SU-DHL-6 (cell line): ENCODE measurements around the gene ATP2A2.
"Not testable (repeated sequence)": the region's sequence is repeated elsewhere in the genome, so short reads cannot be mapped to it uniquely, and the experiment has no call there.

Experiments
- H2AFZ ChIP-seq: fragments of 200-600 bp; sonication (generic); 2 replicates; pipeline ENCODE4 v1.6.1; 2014; ENCODE audit warnings: low read depth, mild to moderate bottlenecking, moderate library complexity, mixed read lengths, antibody characterized with exemption, low read length; ENCODE audit not compliant: severe bottlenecking
- H3F3A ChIP-seq: fragments of 200-600 bp; shearing (Covaris generic); 2 replicates; pipeline ENCODE4 v1.6.0; 2016; ENCODE audit warnings: antibody characterized with exemption, mild to moderate bottlenecking; ENCODE audit not compliant: insufficient read depth
- H3K27ac ChIP-seq: fragments of 200-600 bp; sonication (generic); 2 replicates; pipeline ENCODE4 v1.5.1; 2016; ENCODE audit warnings: low read depth, mild to moderate bottlenecking, low read length, moderate library complexity, mixed read lengths
- H3K27me3 ChIP-seq: fragments of 200-600 bp; sonication (generic), shearing (Covaris generic); 2 replicates; pipeline ENCODE4 v1.6.0; 2014; ENCODE audit warnings: mild to moderate bottlenecking, low read length
- H3K36me3 ChIP-seq: fragments of 200-600 bp; sonication (generic); 2 replicates; pipeline ENCODE4 v1.6.1; 2014; ENCODE audit warnings: mild to moderate bottlenecking, low read length, mixed read lengths
- H3K4me2 ChIP-seq: fragments of 300-600, 200-600 bp; shearing (Covaris generic), sonication (generic); 2 replicates; pipeline ENCODE4 v1.6.0; 2014; ENCODE audit warnings: low read length, low read depth, mild to moderate bottlenecking; ENCODE audit not compliant: poor library complexity, severe bottlenecking
- H3K4me3 ChIP-seq: fragments of 200-600 bp; sonication (generic); 2 replicates; pipeline ENCODE4 v1.5.1; 2014; ENCODE audit warnings: antibody characterized with exemption, low read length, mild to moderate bottlenecking, mixed read lengths; ENCODE audit not compliant: insufficient read depth, poor library complexity, severe bottlenecking
- H3K79me2 ChIP-seq: fragments of 200-600 bp; sonication (generic); 2 replicates; pipeline ENCODE4 v1.6.1; 2014; ENCODE audit warnings: mild to moderate bottlenecking, low read length, moderate library complexity; ENCODE audit not compliant: insufficient read depth
- H3K9ac ChIP-seq: fragments of 200-600 bp; sonication (generic); 2 replicates; pipeline ENCODE4 v1.7.0; 2014; ENCODE audit warnings: mild to moderate bottlenecking, low read length
- H3K9me2 ChIP-seq: fragments of 200-600 bp; sonication (generic); replicated peaks from 2 replicates; pipeline ENCODE4 v1.6.1; 2014; ENCODE audit warnings: low read length; ENCODE audit not compliant: insufficient read depth
- H3K9me3 ChIP-seq: fragments of 200-600 bp; sonication (generic); 2 replicates; pipeline ENCODE4 v1.6.1; 2014; ENCODE audit warnings: low read length, mixed read lengths; ENCODE audit not compliant: insufficient read depth
- H4K20me1 ChIP-seq: fragments of 200-600 bp; sonication (generic); 2 replicates; pipeline ENCODE4 v1.6.1; 2014; ENCODE audit warnings: low read depth, mild to moderate bottlenecking, antibody characterized with exemption, low read length, moderate library complexity, mixed read lengths
- EZH2phosphoT487 ChIP-seq: fragments of 200-600 bp; sonication (generic), shearing (Covaris generic); conservative IDR thresholded peaks from 2 replicates; pipeline ENCODE4 v1.6.1; 2018; ENCODE audit warnings: mild to moderate bottlenecking, antibody characterized with exemption, low read length, moderate library complexity, mixed read lengths
- TF ChIP-seq, protein P1 (sequence below): fragments of 200-600 bp; sonication (generic); IDR thresholded peaks from one replicate; pipeline ENCODE4 v1.5.1; 2017; ENCODE audit warnings: antibody characterized with exemption, mild to moderate bottlenecking, low read length, moderate library complexity; ENCODE audit not compliant: insufficient read depth, poor library complexity, severe bottlenecking

The ATP2A2 gene

DNA sequence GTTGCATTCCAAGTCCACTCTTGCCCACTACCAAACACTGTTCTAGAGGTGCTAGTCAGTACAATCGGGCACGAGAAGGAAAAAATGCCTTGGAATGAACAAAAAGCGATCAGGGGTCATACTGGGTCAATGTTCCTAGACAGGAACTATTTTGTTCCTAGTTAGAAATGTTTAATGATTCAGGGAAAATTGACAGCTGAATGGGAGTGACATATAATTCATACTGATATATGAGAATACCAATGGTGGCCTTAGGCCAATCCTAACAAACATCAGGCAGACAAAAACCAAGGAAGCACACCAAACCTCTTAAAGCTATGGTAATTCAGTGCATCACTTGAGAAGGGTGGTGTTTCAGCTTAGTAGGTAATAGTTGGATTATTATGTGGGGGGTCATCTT, 71.4 kb downstream of the ATP2A2 start:
- H3K4me2 ChIP-seq, result no peak overlapping the region
- no peak overlapping the region for H2AFZ ChIP-seq
- peaks cover 7% of the 10 kb centered on the region; the same call in 1 of the 2 replicates for H3K36me3 ChIP-seq
- no peaks in the 10 kb centered on the region for H3K9me3 ChIP-seq
- H3K4me3 ChIP-seq, result no peak overlapping the region
- no peak overlapping the region for H3K27ac ChIP-seq
- no peaks in the 10 kb centered on the region for H3K27me3 ChIP-seq
- TF ChIP-seq, protein P1, sequence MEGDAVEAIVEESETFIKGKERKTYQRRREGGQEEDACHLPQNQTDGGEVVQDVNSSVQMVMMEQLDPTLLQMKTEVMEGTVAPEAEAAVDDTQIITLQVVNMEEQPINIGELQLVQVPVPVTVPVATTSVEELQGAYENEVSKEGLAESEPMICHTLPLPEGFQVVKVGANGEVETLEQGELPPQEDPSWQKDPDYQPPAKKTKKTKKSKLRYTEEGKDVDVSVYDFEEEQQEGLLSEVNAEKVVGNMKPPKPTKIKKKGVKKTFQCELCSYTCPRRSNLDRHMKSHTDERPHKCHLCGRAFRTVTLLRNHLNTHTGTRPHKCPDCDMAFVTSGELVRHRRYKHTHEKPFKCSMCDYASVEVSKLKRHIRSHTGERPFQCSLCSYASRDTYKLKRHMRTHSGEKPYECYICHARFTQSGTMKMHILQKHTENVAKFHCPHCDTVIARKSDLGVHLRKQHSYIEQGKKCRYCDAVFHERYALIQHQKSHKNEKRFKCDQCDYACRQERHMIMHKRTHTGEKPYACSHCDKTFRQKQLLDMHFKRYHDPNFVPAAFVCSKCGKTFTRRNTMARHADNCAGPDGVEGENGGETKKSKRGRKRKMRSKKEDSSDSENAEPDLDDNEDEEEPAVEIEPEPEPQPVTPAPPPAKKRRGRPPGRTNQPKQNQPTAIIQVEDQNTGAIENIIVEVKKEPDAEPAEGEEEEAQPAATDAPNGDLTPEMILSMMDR, result no peak
- no peaks in the 10 kb centered on the region for H4K20me1 ChIP-seq
- H3F3A ChIP-seq, result peaks cover 20% of the 10 kb centered on the region; the same call in 1 of the 2 replicates
- no peak overlapping the region for H3K9ac ChIP-seq
- H3K79me2 ChIP-seq, result no peaks in the 10 kb centered on the region
- no peaks in the 10 kb centered on the region for H3K9me2 ChIP-seq

DNA sequence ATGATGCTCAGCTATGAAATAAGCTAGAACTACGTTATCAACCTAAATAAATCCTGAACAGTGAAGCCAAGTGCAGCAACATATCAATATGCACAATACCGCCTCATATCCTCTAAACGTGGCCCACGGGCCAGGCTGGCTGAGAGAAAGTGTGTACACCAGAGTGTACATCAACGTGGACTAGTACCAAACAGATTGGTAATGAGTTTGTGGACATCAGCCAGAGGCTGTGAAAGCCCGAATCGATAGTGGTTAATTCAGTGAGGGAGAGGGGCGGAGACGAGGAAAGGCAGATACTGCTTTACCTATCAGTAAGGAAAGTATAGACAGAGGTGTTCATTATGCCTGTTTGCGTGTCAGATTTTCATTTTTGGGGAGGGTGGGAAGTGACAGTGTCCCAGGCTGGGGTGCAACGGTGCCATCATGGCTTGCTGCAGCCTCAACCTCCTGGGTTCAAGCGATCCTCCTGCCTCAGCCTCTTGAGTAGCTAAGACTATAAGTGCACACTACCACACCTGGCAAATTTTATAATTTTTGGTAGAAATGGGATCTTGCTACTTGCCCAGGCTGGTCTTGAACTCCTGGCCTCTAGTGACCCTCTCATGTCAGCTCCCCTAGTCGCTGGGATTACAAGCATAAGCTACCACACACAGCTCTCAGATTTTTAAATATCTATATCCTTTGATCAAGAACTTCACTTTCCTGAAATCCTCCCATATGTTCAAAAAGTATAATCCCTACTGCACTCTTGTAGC, 72.3 kb downstream of the ATP2A2 start:
- H3K79me2 ChIP-seq, result no peaks in the 10 kb centered on the region
- H3K4me2 ChIP-seq, result no peak overlapping the region
- H3K27ac ChIP-seq, result no peak overlapping the region
- no peak for TF ChIP-seq EZH2phosphoT487
- TF ChIP-seq, protein P1, result no peak
- H3F3A ChIP-seq, result peaks cover 20% of the 10 kb centered on the region; the same call in 1 of the 2 replicates
- no peaks in the 10 kb centered on the region for H3K9me2 ChIP-seq
- H3K9me3 ChIP-seq, result no peaks in the 10 kb centered on the region
- no peak overlapping the region for H3K9ac ChIP-seq
- H3K4me3 ChIP-seq, result no peak overlapping the region
- no peaks in the 10 kb centered on the region for H3K27me3 ChIP-seq
- H2AFZ ChIP-seq, result no peak overlapping the region
- no peaks in the 10 kb centered on the region for H3K36me3 ChIP-seq
- no peaks in the 10 kb centered on the region for H4K20me1 ChIP-seq

DNA sequence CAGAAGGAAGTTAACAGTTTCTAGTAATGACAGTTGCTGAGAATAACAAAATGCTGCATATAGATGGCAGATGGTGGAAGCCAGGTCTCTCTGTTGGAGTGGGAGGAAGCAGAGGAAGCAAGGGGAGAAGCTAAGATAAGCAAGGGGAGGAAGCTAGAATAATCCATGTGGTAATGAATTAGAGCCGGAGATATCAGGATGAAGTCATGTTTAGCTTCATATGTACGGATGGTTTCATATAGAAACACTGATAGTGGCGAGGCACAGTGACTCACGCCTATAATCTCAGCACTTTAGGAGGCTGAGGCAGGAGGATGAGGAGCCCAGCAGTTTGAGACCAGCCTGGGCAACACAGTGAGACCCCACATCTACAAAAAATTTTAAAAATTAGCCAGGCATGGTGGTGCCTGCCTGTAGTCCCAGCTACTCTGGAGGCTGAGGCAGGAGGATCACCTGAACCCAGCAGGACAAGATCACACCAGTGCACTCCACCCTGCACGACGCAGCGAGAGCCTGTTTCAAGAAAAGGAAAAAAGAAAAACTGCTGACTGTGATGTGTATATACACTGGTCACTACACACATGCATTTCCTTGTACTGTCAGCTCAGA, 73.2 kb downstream of the ATP2A2 start:
- Histone ChIP-seq H4K20me1 (no peaks in the 10 kb centered on the region), H3K36me3 (no peaks in the 10 kb centered on the region), H3K27me3 (no peaks in the 10 kb centered on the region), H3K9ac (no peak overlapping the region), H3K9me2 (no peaks in the 10 kb centered on the region), H3K4me3 (no peak overlapping the region), H3K27ac (no peak overlapping the region), H3K4me2 (no peak overlapping the region), H3F3A (peaks cover 20% of the 10 kb centered on the region; the same call in 1 of the 2 replicates), H3K9me3 (no peaks in the 10 kb centered on the region), H2AFZ (no peak overlapping the region), H3K79me2 (no peaks in the 10 kb centered on the region)
- no peak for TF ChIP-seq EZH2phosphoT487

DNA sequence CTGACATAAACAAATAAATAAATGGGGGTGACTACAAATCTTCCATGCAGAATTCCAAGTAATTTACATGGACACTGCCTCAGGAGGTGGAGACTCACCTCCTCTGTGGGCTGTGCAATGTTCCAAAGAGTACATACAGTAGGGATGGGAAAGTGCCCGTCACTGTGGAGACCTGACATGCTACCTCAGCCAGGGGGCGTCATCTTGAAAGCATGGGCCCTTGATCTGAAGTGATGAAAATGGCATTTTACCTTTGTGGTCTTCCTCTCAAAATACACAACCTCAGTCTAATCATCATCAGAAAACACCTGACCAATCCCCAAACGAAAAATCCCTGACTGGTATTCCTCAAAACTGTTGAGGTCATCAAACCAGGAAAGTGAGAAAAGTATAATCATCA, 74.0 kb downstream of the ATP2A2 start:
- H2AFZ ChIP-seq, result no peak overlapping the region

DNA sequence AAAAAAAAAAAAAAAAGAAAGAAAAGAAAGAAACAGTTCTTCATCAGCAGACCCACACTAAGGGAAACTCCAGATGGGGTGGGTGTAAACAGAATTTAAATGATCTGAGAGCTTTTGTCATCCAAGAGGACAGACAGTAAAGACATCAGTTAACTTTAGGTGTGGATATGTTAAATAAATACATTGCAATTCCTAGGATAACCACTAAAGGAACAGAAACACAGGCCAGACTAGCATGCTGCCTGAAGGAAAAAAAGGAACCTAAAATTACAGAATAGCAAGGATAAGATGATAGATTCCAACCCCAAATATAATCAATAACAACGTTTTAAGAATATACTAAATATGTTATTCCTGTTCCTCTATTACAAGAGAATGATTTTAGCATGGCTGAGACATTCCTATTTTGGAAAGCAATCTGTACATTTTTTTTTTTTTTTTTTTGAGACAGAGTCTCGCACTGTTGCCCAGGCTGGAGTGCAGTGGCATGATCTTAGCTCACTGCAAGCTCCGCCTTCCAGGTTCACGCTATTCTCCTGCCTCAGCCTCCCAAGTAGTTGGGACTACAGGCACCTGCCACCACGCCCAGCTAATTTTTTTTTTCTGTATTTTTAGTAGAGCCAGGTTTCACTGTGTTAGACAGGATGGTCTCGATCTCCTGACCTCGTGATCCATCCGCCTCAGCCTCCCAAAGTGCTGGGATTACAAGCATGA, 77.5 kb downstream of the ATP2A2 start:
- H3K9me2 ChIP-seq, H3F3A ChIP-seq, H3K27ac ChIP-seq, H3K36me3 ChIP-seq, H3K9me3 ChIP-seq, H3K4me3 ChIP-seq, H2AFZ ChIP-seq, H3K4me2 ChIP-seq, H4K20me1 ChIP-seq, H3K9ac ChIP-seq, H3K79me2 ChIP-seq, H3K27me3 ChIP-seq: not testable (repeated sequence)

More for the DNA sequence above, 74.0 kb downstream of the ATP2A2 start:
- no peak overlapping the region for H3K9ac ChIP-seq
- H3K9me3 ChIP-seq, result no peaks in the 10 kb centered on the region
- no peak for TF ChIP-seq EZH2phosphoT487
- TF ChIP-seq, protein P1, result peak; percentile 33
- H3K79me2 ChIP-seq, result no peaks in the 10 kb centered on the region
- no peak overlapping the region for H3K4me2 ChIP-seq
- H3K27ac ChIP-seq, result no peak overlapping the region
- no peaks in the 10 kb centered on the region for H4K20me1 ChIP-seq
- H3K9me2 ChIP-seq, result no peaks in the 10 kb centered on the region
- peaks cover 20% of the 10 kb centered on the region; the same call in 1 of the 2 replicates for H3F3A ChIP-seq
- no peak overlapping the region for H3K4me3 ChIP-seq
- H3K36me3 ChIP-seq, result no peaks in the 10 kb centered on the region
- no peaks in the 10 kb centered on the region for H3K27me3 ChIP-seq
